Erythroblast (primary cell): Measurements from ENCODE around the gene CPXM2.

Experiments used
- DNase-seq, 2 experiments: peaks; one replicate each; lab custom pipeline; 2025; lab: John Stamatoyannopoulos, UW
- GATA1 ChIP-seq: IDR thresholded peaks from 2 replicates; pipeline ENCODE4 v1.6.1; 2011; ENCODE audit warnings: low read depth, mild to moderate bottlenecking, control low read depth, low read length, moderate library complexity
- POLR2A ChIP-seq: IDR thresholded peaks from 2 replicates; pipeline ENCODE4 v1.6.1; 2011; ENCODE audit warnings: mild to moderate bottlenecking, low read length

Gene CPXM2

GRCh38 chr10:123717336-123717735, 174.3 kb downstream of the CPXM2 start:
- DNase-seq = no peak
- TF ChIP-seq GATA1 = no peak
- TF ChIP-seq POLR2A = no peak

- no peak for TF ChIP-seq POLR2A
- TF ChIP-seq GATA1 = no peak
- DNase-seq = no peak
Measured at GRCh38 chr10:123715546-123715945, 176.1 kb downstream of the CPXM2 start.

- no peak for TF ChIP-seq POLR2A
- TF ChIP-seq GATA1 = no peak
- DNase-seq = no peak
Measured at GRCh38 chr10:123706236-123706635, 185.4 kb downstream of the CPXM2 start.

- no peak for TF ChIP-seq POLR2A
- TF ChIP-seq GATA1 = no peak
- no peak for DNase-seq
Measured at GRCh38 chr10:123704812-123705211, 186.8 kb downstream of the CPXM2 start.

GRCh38 chr10:123704076-123704475, 187.5 kb downstream of the CPXM2 start:
- DNase-seq = no peak
- TF ChIP-seq POLR2A (no peak), GATA1 (no peak)

- DNase-seq = no peak
- TF ChIP-seq POLR2A (no peak), GATA1 (no peak)
Measured at GRCh38 chr10:123703195-123703790, 188.3 kb downstream of the CPXM2 start.
